GM12801 (cell line): ENCODE data around the gene PDAP1.

ENCODE experiments used
- TF ChIP-seq, protein P1 (sequence below): IDR thresholded peaks from one replicate; pipeline ENCODE4 v1.5.1; 2011; ENCODE audit warnings: control low read depth; ENCODE audit not compliant: insufficient read length; ENCODE audit errors: extremely low read depth

The PDAP1 gene

DNA sequence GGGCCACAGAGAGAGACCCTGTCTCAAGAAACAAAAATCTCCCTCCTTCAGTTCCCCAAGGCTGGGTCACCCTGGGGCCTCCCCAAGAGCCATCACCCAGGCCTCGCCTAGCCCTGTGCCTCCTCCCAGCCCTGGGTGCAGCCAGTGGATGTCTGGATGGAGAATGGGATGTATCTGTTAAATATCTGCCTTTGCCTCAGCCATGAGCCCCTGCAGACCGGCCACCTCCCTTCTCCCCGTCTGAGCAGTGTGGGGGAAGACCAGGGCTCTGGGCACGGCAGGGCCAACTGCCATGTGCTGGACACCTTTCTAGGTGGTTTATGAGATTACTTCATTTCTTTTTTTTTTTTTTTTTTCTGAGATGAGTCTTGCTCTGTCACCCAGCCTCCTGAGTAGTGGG lies 23.9 kb downstream of the PDAP1 start:
- TF ChIP-seq, protein P1, sequence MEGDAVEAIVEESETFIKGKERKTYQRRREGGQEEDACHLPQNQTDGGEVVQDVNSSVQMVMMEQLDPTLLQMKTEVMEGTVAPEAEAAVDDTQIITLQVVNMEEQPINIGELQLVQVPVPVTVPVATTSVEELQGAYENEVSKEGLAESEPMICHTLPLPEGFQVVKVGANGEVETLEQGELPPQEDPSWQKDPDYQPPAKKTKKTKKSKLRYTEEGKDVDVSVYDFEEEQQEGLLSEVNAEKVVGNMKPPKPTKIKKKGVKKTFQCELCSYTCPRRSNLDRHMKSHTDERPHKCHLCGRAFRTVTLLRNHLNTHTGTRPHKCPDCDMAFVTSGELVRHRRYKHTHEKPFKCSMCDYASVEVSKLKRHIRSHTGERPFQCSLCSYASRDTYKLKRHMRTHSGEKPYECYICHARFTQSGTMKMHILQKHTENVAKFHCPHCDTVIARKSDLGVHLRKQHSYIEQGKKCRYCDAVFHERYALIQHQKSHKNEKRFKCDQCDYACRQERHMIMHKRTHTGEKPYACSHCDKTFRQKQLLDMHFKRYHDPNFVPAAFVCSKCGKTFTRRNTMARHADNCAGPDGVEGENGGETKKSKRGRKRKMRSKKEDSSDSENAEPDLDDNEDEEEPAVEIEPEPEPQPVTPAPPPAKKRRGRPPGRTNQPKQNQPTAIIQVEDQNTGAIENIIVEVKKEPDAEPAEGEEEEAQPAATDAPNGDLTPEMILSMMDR: no peak

DNA sequence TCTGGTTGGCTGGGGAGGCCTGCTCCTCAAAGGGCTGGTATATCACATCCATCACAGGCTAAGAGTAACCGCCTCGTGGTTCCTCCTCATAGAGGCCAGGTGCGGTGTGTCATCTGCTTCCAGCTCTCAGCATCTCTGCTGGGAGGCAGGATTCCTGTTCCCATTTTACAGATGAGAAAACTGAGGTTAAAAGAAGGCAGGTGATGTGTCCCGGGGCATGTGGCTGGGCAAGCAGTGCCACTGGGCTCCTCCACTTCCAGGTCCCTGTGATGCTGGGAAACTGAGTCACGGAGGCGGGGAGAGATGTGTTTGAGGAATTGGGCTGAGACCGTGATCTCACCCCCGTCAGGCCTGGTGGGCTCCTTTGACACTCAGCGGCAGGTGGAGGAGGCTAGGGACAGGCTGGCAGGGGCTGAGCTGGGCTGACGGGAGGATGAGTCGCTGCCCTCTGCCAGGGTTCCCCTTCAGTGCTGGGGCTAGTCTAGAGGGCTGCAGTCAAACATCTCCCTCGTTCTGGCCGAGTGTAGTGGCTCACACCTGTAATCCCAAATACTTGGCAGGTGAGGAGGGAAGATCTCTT lies 24.5 kb downstream of the PDAP1 start:
- TF ChIP-seq, protein P1: no peak

DNA sequence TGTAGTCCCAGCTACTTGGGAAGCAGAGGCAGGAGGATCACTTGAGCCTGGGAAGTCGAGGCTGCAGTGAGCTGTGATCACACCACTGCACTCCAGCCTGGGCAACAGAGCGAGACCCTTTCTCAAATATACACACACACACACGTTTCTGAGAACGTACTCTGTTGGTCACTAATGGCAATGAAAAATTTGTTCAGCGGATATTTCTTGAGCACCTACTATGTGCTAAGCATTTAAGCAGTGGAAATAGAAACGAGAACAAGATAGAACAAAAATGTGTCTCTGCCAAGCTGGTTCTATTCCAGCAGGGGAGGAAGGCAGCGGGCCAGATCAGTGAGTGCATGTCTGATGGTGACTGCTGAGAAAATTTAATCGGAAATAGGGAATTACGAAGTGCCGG lies 25.2 kb downstream of the PDAP1 start:
- TF ChIP-seq, protein P1: no peak

DNA sequence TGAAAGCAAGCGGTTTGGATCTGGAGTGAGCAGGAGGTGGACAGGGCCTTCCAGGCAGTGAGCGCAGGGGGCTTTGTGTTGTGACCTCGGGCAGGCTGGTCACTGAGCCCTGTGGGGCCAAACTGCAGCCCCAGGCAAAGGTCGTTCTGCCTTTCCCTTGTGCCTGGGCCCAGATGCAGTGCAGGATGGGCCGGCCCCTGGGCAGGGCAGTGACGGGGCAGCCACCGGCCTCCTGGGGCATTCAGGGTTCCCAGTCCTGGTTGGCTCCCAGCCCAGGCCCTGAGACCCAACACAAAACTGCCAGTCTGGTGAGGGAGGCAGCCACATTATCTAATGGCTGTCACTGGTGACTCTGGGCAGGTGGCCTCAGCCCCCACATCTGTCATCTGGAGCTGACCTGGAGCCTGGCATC lies 26.7 kb downstream of the PDAP1 start:
- TF ChIP-seq, protein P1: no peak

DNA sequence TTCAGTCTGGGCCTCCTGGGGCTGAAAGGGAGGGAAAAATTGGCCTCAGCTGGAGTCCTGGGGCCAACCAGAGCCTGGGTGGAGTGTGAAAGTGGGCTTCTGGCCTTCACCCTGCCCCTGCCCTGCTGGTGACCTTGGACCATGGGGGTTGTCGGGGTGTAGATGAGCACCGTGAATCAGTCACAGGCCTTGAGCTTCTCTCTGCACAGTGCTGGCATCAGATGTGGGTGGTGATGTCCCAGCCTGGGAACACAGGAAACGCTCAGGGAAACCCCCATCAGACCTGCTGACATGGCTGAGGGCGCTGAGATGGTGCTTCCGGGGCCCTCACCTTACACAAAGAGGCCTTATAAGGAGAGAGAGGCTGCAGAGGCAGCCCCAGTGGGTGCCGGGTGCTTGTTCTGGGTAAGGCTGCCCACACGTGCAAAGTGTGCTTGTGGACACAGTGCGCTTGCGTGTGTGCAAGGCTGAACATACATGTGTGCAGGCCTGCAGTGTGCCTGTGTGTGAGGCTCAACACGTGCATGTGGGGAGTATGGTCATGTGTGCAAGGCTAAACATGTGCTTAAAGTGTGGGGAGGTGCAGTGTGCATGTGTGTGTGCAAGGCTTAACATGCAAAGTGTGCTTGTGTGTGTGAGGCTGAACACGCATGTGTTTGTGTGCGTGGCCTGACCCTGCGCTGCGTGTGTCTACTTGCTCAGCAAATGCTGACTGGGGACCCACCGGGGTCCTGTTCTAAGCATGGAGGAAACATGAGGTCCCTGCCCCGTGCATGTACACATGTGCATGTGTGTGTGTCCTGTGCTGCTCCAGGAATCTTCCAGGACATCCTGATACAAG lies 27.4 kb downstream of the PDAP1 start:
- TF ChIP-seq, protein P1: no peak

DNA sequence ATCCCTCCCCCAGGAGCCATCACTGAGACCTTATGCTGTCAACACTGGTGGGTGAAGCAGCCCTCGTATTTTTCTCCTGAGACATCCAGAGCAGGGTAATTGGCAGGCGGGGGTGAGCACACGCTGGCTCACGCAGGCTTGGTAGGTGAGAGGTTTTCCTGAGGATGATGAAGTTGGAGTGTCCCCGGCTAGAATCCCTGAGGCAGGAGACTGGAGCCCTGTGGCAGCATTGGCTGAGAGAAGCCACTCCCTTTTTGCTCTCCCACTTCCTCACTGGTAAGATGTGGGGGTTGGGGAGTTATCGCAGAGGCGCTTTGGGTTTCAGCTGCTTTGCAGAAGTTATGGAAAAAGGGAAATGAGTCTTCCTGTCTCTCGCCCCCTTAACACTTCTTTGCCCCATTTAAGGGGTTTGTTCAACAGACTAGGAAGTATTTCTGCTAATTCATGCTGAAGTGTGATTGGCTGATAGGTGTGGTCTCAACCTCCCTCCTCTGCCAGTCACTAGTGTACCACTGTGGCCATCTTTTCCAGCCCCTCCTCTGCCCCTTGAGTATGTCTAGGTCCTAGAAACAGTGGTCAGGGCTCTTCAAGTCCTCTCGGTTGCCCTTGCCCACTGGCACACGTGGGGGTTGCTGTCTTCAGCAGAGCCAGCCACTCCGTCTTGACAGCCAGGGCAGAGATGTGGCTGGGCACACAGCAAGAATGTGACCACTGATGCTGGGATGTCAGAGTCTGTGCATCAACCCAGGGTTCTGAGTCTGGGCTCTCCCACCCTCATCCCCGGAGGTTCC lies 28.2 kb downstream of the PDAP1 start:
- TF ChIP-seq, protein P1: no peak

DNA sequence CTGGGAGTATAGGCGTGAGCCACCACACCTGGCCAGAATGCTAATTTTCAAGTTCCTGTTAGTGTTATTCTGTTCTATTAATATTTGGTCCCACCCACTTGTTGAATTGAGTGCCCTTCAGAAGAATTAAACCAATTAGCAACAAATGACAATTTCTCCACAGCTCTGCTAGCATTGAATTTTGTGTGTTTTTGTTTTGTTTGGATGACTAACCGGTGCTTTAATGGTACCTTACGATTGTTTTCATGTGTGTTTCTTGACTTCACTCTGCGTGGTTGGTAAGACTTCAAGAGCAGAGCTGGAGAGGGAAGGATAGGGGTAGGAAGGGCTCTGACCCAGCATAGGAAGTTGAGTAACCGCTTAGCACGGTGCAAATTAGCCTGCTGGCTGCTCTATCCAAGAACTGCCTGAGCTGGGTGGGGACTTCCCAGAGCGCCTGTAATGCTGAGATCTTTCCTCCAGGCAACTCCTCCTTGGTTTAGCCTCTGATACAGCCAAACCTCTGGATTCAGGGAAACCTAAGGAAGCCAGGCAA lies 29.3 kb downstream of the PDAP1 start:
- TF ChIP-seq, protein P1: no peak
